Cerebellar cortex (tissue), 1 donor: Measurements from ENCODE around the gene REG1A.

Source experiments
- DNase-seq: peaks from one replicate; pipeline ENCODE4 v3.0.0-alpha.2; 2015; ENCODE audit warnings: low spot score

The REG1A gene, protein sequence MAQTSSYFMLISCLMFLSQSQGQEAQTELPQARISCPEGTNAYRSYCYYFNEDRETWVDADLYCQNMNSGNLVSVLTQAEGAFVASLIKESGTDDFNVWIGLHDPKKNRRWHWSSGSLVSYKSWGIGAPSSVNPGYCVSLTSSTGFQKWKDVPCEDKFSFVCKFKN

DNA sequence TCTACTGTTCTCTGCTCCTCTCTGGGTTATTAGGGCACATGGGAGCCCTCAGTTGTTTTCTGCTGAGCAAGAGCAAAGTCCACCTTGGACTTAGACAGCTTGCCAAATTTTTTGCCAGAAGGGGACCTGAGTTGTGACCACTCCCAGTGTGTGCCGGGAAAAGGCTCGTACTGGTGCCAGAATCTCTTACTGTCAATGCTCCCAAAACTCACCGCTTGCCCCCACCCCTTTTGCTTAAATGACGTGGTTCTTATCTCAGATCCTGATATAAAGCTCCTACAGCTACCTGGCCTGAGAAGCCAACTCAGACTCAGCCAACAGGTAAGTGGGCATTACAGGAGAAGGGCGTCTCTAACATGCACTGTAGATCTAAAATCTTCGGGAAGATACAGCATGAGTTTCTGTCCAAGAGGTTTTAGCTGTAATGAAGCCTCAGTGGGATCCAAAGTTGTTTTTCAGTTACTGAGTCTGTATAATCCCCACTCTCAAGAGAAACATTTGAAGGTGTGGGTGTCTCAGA lies at the start of gene REG1A:
Gene REG1A (plus strand): TSS at position 295 of the 520 bp plus-strand sequence. CDS start 374 bp downstream, outside the sequence.
- DNase-seq: no peak

DNA sequence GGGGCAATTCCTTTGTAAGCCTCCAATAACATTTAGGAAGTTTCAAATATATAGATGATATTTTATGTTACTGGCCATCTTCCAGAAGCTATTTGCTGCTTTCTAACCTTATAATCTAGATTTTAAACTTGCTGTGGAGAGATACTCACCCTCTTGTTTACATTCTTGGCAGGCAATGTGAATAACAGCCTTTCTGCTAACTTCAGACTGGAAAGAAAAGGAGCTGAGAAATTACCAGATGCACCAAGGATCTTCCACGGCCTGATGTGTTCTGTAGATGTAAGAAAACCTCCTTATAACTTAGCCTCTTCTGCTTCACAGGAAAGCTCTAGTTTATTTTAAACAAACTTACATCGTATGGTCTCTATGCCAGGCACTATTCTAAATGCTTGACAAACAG lies 49.2 kb upstream of the REG1A start:
- DNase-seq: no peak

DNA sequence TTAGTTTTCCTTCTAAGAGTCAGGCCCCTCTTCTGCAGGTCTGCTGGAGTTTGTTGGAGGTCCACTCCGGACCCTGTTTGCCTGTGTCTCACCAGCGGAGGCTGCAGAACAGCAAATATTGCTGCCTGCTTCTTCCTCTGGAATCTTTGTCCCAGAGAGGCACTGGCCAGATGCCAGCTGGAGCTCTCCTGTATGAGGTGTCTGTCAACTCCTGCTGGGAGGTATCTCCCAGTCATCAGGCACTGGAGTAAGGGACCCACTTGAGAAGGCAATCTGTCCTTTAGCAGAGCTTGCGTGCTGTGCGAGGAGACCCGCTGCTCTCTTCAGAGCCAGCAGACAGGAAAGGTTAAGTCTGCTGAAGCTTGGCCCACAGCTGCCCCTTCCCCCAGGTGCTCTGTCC lies 37.3 kb upstream of the REG1A start:
- DNase-seq: no peak

DNA sequence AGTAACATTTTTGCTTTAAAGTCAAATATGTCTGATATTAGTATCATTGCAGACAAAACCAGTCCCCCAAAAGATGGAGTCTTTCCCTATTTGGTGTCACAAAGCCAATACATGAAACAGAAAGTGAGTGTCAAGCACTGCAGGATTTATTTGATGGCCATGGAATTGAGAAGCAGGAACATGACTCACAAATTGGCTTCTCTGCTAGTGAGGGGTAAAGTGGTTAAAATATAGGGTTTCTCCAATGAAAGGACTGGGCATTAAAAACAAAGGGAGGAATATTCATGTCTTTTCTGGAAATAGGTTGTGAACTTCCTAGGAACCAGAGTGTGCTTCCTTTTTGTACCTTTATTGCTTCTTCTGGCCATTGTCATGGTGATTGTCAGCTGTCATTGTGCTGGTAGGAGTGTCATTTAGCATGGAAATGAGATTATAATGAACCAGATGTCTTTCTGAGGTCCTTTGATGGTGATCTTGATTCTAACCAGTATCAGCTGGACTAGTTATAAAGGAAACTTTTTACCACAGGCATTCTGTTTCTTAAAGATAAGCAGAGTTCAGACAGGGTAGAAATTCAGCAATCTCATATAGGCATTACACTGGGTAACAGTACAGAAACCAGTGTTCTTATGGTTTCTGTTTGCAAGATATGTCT lies 36.6 kb upstream of the REG1A start:
- DNase-seq: no peak

DNA sequence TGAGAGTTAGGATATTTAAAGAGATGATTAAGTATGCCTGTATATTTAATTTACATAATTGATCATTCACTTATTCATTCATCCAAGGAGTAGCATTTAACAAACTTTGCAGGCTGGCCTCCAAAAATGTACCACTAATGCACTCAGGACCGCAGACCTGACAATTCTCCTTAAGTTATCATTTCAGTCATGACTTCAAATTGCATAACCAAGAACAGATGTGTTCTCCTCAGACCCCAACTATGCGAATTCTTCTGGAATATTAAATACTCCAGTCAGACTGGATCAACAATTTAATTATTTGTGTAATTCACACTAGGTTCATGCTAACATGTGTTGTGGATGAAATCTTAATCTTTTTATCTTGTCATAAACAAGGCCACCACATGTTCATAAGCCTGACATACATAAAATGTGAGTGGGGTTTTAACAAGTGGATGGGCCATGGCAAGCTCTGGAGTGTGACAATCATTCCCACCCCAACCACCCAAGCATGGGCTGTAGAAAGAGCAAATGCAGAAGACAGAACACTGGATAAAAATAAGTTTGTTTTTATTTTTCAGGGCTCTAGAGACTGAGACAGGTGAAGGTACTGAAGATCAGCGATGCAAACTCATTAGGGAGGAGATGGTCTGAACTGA lies 35.7 kb upstream of the REG1A start:
- DNase-seq: no peak

DNA sequence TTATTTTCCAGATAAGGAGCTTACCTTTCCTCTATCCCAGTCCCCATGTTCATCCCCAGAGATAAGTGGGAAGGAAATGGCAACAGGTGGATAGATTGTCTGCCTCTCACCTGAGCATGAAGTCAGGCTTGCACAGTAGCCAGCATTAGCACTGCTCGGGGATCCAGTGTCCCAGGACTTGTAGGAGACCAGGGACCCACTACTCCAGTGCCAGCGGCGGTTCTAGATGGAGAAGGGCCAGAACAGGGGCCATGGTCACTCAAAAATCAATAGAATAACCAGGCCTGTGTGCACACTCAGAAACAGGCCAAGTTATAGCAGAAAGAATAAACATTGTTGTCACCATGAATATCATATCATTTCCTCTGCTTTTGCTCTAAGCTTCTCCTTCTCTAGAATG lies 34.9 kb upstream of the REG1A start:
- no peak for DNase-seq

DNA sequence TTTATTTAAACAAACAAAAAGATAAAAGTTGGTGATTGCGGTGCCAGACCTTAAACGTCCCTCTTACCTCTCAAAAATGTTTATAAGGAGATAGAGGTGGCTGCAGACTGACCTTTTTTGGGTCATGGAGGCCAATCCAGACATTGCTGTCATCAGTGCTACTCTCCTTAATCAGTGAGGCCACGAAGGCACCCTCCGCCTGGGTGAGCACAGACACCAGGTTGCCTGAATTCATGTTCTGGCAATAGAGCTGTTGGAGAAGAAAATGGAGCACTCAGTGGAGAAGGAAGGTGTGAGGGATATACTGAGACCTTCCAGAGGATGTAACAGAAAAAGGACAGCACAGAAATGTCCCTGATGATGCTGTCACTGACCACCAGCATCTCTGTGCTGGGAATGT lies 34.0 kb upstream of the REG1A start:
- no peak for DNase-seq

DNA sequence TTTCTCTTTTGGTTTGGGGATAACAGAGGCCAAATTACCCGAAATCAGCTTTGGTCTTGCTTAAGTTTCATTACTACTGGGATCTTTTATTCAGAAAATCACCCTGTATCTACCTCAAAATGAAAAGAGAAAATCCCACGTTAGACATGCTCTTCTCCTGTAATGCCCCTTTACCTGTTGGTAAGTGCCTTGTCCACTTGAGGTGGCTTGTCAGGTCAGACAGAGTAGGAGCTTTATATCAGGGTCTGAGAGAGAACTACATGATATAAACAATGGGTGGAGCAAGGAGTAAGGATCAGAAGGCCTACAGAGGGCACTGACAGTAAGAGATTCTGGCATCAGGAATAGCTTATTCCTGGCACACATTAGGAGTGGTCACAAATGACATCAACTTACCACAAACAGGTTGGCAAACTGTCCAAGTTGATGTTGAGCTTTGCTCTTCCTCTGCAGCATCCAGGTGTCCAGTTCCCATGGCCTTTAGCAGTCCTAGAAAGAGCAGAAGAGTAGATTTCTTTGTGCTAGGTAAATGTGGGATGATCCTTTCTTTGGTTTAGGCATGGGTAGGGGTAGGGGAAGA lies 32.4 kb upstream of the REG1A start, which contains the start of gene REG1B:
Gene REG1B (minus strand): TSS at position 209 of the 580 bp plus-strand sequence. CDS start 381 bp downstream, outside the sequence.
- DNase-seq: no peak

DNA sequence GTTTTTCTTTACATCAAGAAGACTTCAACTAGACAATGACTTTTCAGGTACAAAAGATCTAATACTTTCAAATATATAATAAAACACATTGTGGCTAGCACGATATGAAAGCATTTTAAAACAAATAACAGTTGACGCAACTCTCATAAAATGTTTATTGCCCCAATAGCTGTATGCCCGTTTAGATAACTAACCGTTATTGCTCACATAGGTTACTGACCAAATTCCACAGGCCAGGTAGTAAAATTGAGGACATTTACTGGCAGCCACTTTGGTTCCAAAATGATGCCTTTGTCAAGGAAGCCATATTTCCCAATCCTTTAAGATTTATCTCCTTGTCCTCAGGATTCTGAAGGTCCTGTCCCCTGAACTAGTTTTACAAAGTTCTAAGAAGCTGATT lies 29.6 kb upstream of the REG1A start:
- no peak for DNase-seq

DNA sequence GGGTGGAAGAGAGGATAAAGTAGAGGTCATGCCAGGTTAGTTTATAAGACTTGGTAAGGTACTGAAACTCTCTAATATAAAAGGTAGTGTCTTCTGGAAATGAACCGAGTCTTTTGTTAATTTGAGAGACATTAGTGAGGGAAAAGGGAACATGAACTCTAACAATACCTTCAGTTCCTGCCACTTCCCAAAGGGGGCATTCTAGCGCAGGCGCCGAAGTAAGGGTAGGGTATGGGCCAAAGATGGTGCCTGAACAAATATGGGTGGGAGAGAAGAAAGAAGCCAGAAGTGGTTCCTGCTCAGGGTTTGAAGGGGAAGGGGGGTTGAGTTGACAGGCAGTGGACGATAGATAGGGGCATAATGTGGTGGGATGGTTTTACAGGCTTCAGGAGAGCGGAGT lies 22.4 kb upstream of the REG1A start:
- no peak for DNase-seq

DNA sequence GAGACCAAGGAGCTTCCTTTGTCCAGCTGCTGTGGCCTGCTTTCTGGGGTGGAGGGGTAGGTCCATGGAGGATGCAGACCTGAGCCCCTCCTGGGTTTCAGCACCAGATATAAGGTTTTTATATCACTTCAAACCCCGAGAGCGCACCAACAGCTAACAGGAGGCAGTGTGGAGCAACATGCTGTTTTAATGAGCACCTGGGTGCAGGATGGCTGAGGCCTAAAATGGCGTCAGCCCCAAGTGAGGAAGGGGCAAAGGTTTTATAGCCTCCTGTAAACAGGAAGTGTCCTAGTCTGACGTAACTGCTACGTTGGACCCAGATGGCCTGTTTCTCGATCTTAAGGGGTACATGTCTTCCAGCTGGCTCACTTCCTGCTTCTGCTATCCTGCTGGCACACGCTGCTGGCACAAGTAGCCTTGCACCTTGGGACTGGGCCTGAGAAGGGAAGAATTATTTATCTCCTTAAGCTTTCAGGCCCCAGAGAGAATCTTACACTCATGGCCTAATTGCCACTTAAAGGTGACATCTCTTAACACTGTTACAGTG lies 21.1 kb upstream of the REG1A start:
- DNase-seq: no peak

DNA sequence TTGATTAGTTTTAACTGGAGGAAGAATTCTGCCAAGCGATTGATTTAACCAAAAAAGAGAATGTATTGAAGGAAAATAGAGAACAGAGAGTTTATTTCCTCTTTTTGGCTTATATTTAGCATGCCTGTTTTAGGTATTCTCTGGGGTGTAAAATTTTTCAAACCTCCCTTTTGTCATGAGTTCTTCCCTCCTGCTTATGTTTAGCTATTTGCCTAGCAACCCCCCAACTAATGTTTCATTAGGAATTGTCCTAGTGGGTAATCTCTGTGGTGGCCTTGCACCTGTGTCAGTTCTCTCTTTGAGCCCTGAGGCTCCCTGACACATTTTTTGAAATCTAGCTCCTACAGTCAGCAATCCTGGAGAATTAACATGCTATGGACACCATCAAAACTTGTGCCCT lies 20.0 kb upstream of the REG1A start:
- no peak for DNase-seq

DNA sequence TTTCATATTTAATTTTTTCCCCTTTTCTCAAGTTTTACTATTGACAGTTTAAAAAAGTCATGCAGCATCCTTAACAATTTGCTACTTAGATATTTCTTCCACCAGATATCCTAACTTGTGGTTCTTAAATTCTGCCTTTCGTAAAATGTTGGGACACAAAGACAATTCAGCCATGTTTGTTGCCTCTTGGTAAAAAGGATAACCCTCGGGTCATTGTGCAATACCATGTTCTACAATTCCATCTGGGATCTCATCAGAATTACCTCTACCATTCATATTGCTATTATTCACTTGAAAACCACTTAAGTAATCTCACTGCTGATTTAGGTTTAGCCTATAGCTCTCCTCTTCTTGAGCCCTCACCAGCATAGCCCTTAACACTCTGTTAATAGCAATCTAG lies 19.3 kb upstream of the REG1A start:
- DNase-seq: no peak

DNA sequence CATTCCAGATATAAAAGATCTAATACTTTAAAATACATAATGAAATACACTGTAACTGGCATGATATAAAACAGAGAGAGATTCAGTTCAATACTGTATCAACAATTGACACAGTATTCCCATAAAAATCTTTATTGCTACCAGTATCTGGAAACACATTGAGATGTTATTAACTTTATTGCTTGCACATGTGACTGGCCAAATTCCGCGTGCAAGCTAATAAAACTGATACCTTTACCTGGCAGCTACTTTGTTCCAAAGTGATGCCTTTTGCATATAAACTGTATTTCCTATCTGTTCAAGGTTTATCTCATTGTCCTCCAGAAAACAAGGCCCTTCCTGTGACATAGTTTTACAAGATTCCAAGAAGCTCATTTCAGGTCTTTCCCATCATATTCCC lies 17.1 kb upstream of the REG1A start:
- DNase-seq: no peak

DNA sequence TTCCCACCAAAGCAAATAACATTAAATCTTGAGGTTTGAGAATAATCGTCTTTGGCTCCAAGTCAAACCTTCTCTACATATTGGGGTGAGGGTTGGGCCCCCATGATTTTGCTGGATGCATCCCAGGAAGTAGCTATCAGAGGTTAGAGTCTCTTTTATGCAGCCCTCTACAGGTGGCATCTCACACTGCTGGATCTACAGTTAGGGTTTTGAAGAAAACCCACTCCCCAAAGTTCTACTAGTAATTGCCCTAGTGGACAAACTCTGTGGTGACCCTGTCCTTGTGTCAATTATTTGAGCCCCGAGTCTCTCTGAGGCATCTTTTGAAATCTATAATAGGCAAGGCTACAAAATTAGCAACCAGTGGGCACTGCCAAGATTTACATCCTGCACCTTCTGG lies 15.0 kb upstream of the REG1A start:
- DNase-seq: no peak

DNA sequence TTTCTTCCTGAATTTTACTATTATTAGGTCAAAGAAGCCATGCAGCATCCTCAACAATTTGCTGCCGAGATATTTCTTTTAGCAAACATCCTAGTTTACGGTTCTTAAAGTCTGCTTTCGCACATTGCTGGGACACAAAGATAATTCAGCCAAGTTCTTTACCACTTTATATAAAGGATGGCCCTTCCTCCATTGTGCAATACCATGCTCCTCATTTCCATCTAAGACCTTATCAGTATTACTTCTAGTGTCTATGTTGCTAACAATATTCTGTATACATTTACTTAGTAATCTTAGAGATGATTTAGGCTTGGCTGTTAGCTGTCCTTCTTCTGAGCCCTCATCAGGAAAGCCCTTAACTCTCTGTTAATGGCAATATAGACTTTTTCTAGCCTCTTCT lies 8.0 kb upstream of the REG1A start:
- DNase-seq: no peak

DNA sequence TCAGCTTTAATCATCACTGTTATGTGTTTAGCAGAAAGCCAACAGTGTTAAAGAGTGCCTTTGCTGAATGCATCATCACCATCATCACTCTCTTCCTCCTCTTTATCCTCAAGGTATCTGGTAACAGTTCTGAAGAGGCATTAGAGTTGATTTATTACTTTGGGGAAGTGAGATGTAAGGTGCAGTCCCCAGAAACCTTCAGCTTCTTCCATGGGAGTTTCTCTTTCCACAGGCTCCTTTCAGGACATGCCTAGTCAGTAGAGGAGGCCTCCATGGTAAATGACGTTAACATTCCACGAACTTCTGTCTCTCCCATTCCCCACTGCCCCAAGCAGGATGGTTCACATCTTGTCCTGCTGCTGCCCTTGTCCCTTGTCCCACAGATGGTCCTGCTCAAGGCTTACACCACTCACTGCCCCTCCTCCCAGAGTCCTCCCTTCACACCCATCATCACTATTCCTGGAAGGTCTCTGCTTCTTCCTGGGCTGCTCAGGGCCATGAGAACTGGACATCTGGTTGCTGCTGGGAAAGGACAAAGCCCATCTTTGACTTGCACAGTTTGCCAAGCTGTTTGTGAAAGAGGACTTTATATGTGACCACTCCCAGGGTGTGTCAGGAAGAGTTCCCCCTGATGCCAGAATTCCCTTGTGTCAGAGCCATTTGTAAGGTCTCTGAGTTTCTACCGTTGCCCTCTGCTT lies 5.3 kb upstream of the REG1A start:
- DNase-seq: no peak

DNA sequence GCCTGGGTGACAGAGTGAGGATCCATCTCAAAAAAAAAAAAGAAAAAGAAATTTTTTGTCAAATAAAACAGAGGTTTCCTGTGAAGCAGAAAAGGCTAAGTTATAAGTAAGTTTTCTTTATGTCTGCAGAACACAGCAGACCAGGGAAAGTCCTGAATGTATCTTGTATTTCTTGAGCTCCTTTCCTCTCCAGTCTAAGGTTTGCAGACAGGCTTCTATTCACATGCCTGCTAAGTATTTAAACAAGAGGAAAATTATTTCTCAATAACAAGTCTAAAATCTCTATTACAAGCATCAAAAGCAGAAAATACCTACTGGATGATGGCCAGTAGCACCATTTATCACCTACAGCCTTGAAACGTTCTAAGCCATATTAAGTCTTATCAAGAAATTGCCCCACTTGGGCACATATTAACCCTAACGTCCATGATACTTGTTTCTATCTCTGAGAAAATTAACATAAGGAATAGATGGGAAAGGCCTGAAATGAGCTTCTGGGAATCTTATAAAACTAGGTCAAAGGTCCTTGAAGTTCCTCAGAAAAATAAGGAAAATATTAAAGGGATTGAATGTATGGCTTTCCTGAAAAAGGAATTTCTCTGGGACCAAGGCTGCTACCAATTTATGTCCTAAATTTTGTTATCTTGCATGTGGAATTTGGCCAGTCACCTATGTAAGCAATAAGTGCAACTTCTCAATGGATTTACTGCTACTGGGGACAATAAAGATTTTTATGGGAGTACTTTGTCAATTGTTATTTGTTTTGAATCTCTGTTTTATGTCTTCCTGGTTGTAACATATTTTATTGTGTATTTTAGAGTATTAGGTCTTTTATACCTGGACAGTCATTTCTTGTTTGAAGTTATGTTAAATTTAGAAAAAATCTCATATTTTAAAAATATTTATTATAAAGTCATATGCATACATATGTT lies 3.0 kb upstream of the REG1A start:
- DNase-seq: no peak

DNA sequence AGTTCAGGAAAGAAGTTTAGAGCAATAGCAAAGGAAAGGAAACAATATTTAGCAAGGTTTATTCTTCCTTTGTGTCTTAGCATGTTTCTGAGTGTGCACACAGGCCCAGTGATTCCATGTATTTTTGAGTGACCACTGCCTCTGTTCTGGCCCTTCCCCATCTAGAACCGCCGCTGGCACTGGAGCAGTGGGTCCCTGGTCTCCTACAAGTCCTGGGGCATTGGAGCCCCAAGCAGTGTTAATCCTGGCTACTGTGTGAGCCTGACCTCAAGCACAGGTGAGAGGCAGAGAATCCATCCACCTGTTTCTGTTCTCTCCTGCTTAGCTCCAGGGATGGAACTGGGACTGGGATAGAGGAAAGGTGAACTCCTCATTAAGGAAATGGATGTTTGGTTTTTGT lies 2.4 kb downstream of the REG1A start:
- no peak for DNase-seq

DNA sequence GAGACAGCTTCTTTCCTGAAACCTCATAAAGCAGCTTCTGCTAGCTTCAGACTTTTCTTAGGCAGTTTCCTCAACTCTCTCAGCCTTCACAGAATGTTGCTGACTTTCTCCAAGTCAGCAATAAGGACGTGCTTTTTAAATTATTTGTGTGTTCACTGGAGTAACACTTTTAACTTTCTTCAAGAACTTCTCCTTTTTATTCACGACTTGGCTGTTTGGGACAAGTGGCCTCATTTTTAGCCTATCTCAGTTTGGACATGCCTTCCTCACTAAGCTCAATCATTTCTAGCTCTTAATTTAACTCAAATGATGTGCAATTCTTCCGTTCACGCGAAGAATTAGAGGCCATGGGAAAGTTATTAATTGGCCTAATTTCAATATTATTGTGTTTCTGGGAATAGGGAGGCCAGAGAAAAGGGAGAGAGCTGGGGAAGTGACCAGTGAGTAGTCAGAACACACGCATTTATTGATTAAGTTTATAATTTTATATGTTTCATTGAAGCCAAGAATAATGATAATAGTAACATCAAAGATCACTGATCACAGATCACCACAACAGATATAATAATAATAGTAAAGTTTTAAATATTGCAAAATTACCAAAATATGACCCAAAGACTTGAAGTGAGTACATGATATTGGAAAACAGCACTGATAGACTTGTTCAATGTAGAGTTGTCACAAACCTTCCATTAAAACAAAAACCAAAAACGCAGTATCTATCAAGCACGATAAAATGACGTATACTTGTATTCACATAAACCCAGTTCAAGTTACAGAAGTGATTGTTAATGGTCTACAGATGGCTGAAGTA lies 4.8 kb downstream of the REG1A start:
- DNase-seq: no peak
